Peyer's patch (tissue), 4 donors: ENCODE results near the gene VPS52.

Source experiments
- POLR2A ChIP-seq, 2 donors: fragments of 450-650 bp; IDR thresholded peaks; one replicate each; pipeline ENCODE4 v1.5.1; 2017; ENCODE audit warnings: antibody characterized with exemption in 2 of 2, mild to moderate bottlenecking in 2 of 2, moderate library complexity in 2 of 2
- TF ChIP-seq, protein P1 (sequence below), 6 experiments: fragments of 450-650 bp in 4 of 6; fragments of 200-600 bp in 2 of 6; sonication (generic) in 1 of 6; IDR thresholded peaks; one replicate each; pipeline ENCODE4 v1.5.1; 2017 to 2019; ENCODE audit warnings: antibody characterized with exemption in 6 of 6, mild to moderate bottlenecking in 3 of 6, moderate library complexity in 1 of 6

DNA sequence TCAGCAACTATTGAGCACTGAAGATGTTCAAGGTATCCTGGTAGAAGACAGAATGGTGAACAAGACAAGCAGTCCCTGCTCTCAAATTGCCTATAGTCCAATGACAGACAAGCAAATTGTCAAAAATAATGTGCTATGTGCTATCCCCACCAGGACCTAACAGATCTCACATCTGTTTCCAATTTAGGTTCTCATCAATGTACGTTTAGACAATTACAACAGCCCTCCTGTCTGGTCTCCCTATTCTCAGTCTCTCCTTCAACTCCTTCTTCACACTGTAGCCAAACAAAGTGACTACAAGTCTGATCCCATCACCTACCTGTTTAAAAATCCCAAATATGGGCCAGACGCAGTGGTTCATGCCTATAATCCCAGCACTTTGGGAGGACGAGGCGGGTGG is 34.7 kb upstream of the VPS52 start:
- TF ChIP-seq, protein P1, sequence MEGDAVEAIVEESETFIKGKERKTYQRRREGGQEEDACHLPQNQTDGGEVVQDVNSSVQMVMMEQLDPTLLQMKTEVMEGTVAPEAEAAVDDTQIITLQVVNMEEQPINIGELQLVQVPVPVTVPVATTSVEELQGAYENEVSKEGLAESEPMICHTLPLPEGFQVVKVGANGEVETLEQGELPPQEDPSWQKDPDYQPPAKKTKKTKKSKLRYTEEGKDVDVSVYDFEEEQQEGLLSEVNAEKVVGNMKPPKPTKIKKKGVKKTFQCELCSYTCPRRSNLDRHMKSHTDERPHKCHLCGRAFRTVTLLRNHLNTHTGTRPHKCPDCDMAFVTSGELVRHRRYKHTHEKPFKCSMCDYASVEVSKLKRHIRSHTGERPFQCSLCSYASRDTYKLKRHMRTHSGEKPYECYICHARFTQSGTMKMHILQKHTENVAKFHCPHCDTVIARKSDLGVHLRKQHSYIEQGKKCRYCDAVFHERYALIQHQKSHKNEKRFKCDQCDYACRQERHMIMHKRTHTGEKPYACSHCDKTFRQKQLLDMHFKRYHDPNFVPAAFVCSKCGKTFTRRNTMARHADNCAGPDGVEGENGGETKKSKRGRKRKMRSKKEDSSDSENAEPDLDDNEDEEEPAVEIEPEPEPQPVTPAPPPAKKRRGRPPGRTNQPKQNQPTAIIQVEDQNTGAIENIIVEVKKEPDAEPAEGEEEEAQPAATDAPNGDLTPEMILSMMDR (IDR thresholded peaks at IDR 0.05) = no peak
- no peak for TF ChIP-seq POLR2A (IDR thresholded peaks at IDR 0.05)
